ENCODE measurements around the gene TRIM41. TPM values are rescaled to one million over a fixed set of nuclear protein-coding genes. Genes with fewer than 3 reads are reported as not detected.

TRIM41 gene
- total RNA-seq, 2 donors from 2014 or later: 22.2 to 41.1 TPM

DNA sequence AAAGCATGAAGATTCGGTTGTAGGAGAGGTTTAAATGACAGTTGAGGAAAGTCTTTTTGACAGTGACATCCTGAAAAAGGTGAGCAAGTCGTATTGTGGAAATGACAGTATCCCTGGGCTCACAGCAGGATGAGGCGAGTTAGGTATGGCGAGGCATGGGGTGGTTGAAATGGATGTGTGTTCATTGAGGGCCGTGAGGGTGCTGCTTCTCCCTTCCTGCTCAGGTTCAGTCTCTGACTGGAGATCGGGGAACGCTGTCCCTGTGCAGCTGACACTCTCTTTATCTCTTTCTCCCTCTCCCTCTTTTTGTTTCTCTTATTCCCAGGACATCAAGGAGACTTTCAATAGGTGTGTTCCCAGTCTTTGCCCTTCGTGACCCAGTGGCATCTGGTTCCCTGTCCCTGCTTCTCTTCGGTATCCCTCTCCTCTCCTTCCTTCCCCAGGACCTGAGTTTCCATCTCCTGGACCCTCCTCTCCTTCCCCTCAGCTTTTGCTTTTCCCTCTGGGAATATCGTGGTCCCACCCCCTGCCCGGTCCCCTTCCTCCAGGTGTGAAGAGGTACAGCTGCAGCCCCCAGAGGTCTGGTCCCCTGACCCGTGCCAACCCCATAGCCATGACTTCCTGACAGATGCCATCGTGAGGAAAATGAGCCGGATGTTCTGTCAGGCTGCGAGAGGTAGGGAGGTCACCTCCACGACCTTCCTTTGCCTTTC, 10.2 kb downstream of the TRIM41 start:
- Histone ChIP-seq H3K4me3 (no peak overlapping the region), H3K4me1 (no peaks in the 10 kb centered on the region), H3K36me3 (peaks cover 19% of the 10 kb centered on the region), H3K9ac (ENCODE audit: low read depth in 2 of 2, low read length in 2 of 2) (no peak overlapping the region), H3K27me3 (no peaks in the 10 kb centered on the region), H3K27ac (no peak overlapping the region), H3K9me3 (no peaks in the 10 kb centered on the region)
- DNase-seq: no peak
- intact Hi-C loops (cut with DNase I): no loop called here
- TF ChIP-seq, protein P1, sequence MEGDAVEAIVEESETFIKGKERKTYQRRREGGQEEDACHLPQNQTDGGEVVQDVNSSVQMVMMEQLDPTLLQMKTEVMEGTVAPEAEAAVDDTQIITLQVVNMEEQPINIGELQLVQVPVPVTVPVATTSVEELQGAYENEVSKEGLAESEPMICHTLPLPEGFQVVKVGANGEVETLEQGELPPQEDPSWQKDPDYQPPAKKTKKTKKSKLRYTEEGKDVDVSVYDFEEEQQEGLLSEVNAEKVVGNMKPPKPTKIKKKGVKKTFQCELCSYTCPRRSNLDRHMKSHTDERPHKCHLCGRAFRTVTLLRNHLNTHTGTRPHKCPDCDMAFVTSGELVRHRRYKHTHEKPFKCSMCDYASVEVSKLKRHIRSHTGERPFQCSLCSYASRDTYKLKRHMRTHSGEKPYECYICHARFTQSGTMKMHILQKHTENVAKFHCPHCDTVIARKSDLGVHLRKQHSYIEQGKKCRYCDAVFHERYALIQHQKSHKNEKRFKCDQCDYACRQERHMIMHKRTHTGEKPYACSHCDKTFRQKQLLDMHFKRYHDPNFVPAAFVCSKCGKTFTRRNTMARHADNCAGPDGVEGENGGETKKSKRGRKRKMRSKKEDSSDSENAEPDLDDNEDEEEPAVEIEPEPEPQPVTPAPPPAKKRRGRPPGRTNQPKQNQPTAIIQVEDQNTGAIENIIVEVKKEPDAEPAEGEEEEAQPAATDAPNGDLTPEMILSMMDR (IDR thresholded peaks at IDR 0.05): no peak

DNA sequence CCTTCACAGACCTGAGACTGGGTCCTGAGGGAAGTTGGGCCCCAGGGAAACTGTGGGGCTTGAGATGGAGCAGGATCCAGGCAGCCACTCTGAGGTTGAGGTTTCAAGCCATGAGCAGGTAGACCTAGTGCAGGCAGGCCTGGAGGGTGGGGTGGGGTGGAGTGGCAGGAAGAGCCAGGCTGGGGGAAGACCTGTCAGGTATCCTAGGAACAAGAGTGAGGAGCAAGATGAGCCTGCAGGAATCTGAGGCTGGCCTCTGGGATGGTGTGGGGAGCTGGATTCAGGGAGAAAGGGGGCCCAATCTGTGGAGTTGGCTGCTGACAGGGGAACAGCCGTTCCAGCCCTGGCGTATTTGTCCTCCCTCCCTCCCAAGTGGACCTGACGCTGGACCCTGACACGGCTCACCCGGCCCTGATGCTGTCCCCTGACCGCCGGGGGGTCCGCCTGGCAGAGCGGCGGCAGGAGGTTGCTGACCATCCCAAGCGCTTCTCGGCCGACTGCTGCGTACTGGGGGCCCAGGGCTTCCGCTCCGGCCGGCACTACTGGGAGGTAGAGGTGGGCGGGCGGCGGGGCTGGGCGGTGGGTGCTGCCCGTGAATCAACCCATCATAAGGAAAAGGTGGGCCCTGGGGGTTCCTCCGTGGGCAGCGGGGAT, 10.8 kb downstream of the TRIM41 start:
- Histone ChIP-seq H3K9ac (ENCODE audit: low read depth in 2 of 2, low read length in 2 of 2) (no peak overlapping the region), H3K4me3 (no peak overlapping the region), H3K27ac (no peak overlapping the region), H3K4me1 (no peaks in the 10 kb centered on the region), H3K36me3 (peaks cover 21% of the 10 kb centered on the region), H3K27me3 (no peaks in the 10 kb centered on the region), H3K9me3 (no peaks in the 10 kb centered on the region)
- TF ChIP-seq, protein P1 (IDR thresholded peaks at IDR 0.05): no peak
- no peak for DNase-seq
- intact Hi-C loops (cut with DNase I): no loop called here

DNA sequence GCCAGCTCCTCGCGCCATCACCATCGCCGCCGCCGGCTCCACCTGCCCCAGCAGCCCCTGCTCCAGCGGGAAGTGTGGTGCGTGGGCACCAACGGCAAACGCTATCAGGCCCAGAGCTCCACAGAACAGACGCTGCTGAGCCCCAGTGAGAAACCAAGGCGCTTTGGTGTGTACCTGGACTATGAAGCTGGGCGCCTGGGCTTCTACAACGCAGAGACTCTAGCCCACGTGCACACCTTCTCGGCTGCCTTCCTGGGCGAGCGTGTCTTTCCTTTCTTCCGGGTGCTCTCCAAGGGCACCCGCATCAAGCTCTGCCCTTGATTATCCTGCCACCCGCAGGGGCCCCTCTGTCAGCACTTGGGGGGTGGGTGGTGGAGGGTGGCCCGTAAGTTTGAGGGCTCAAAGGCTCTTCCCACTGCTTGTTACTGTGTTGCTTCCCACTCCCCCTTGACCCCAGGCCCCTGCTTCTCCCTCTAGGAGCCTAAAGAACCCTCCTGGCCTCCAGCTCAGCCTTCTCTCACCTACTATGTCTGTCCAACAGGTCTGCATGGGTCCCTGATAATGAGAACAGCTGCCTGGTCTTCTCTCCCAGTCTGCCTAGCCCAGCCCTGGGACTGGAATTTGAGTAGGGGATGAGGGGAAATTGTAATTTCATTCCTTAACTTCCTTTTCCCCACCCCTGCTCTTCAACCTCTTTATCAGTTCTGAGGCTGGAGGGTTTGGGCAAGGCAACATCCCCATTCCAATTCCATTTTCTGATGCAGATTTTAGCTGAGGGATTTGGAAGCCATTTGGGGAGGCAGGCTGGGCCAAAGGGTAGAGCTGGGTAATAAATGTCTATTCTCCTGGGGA, 11.6 kb downstream of the TRIM41 start:
- H3K9ac ChIP-seq (ENCODE audit: low read depth in 2 of 2, low read length in 2 of 2): no peak overlapping the region
- H3K9me3 ChIP-seq: no peaks in the 10 kb centered on the region
- H3K36me3 ChIP-seq: peaks cover 28% of the 10 kb centered on the region
- no peak overlapping the region for H3K27ac ChIP-seq
- H3K4me3 ChIP-seq: no peak overlapping the region
- TF ChIP-seq, protein P1 (IDR thresholded peaks at IDR 0.05): no peak
- intact Hi-C loops (cut with DNase I): no loop called here
- no peaks in the 10 kb centered on the region for H3K4me1 ChIP-seq
- DNase-seq: no peak
- no peaks in the 10 kb centered on the region for H3K27me3 ChIP-seq

DNA sequence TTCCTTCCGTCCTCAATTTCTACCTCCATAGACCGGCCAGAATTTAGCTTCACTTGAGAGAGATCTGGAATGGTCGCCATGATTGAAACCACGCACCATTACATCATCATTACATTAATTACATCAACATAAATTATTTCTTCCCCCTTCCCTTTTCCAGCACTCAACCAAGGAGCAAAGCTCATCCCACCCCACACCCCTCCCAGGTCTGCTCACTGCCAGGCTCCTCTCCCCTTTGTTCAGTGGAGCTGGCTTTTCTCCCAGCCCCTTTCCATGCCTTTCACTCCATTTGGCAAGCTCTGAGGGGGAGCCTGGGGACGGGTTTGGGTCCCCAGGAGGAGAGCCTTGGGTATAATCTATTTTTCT, 12.2 kb downstream of the TRIM41 start:
- H3K9me3 ChIP-seq: no peaks in the 10 kb centered on the region
- H3K36me3 ChIP-seq: peaks cover 33% of the 10 kb centered on the region
- no peaks in the 10 kb centered on the region for H3K27me3 ChIP-seq
- H3K4me3 ChIP-seq: no peak overlapping the region
- no peak overlapping the region for H3K27ac ChIP-seq
- no peaks in the 10 kb centered on the region for H3K4me1 ChIP-seq
- DNase-seq: no peak
- TF ChIP-seq, protein P1 (IDR thresholded peaks at IDR 0.05): no peak
- no peak overlapping the region for H3K9ac ChIP-seq (ENCODE audit: low read depth in 2 of 2, low read length in 2 of 2)
- intact Hi-C loops (cut with DNase I): no loop called here

DNA sequence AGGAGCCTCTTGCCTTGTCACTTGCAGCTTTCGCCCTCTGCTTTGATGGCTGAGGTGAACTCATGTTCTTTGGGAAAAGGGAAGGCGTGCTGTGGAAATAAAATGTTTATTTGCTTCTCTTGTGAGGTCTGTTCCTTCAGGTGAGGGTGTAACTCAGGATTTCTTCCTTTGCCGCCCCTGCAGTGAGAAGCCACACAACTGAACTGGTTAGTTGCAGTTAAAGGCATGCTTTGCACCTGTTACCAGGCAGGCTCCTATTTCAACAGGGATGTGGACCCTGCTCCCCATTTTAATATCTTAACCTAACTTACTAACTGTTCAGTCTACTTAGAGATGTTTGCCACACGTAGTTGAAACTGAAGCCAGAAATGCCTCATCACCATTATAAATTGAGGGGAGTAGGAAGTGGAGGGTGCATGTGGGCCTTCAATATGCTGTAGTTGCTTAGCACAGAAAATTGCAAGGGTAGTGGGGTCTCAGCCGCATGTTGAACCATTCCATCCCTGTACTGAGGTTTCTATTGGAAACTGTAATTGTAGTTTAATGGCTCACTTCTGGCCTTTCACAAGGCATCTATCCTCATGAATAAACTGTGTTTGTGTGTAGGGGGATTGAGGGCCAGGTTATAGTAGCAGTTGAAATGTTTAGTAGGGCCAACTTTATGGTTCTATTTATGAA, 12.7 kb downstream of the TRIM41 start:
- Histone ChIP-seq H3K9ac (ENCODE audit: low read depth in 2 of 2, low read length in 2 of 2) (no peak overlapping the region), H3K4me1 (no peaks in the 10 kb centered on the region), H3K27me3 (no peaks in the 10 kb centered on the region), H3K4me3 (no peak overlapping the region), H3K9me3 (no peaks in the 10 kb centered on the region), H3K27ac (no peak overlapping the region), H3K36me3 (peaks cover 33% of the 10 kb centered on the region)
- TF ChIP-seq, protein P1 (IDR thresholded peaks at IDR 0.05): no peak
- DNase-seq: no peak
- intact Hi-C loops (cut with DNase I): no loop called here

Data from colonic mucosa (tissue), 4 donors.